LNCAP (cell line): Measurements from ENCODE around the gene RHBDL1.

Source experiments
- TF ChIP-seq, protein P1 (sequence below): fragments of 450-650 bp; IDR thresholded peaks from 2 replicates; pipeline ENCODE4 v1.5.1; 2017; ENCODE audit warnings: mild to moderate bottlenecking

RHBDL1 gene

GRCh38 chr16:676913-677312 is 1.4 kb downstream of the RHBDL1 start:
- TF ChIP-seq, protein P1, sequence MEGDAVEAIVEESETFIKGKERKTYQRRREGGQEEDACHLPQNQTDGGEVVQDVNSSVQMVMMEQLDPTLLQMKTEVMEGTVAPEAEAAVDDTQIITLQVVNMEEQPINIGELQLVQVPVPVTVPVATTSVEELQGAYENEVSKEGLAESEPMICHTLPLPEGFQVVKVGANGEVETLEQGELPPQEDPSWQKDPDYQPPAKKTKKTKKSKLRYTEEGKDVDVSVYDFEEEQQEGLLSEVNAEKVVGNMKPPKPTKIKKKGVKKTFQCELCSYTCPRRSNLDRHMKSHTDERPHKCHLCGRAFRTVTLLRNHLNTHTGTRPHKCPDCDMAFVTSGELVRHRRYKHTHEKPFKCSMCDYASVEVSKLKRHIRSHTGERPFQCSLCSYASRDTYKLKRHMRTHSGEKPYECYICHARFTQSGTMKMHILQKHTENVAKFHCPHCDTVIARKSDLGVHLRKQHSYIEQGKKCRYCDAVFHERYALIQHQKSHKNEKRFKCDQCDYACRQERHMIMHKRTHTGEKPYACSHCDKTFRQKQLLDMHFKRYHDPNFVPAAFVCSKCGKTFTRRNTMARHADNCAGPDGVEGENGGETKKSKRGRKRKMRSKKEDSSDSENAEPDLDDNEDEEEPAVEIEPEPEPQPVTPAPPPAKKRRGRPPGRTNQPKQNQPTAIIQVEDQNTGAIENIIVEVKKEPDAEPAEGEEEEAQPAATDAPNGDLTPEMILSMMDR, result no peak

DNA sequence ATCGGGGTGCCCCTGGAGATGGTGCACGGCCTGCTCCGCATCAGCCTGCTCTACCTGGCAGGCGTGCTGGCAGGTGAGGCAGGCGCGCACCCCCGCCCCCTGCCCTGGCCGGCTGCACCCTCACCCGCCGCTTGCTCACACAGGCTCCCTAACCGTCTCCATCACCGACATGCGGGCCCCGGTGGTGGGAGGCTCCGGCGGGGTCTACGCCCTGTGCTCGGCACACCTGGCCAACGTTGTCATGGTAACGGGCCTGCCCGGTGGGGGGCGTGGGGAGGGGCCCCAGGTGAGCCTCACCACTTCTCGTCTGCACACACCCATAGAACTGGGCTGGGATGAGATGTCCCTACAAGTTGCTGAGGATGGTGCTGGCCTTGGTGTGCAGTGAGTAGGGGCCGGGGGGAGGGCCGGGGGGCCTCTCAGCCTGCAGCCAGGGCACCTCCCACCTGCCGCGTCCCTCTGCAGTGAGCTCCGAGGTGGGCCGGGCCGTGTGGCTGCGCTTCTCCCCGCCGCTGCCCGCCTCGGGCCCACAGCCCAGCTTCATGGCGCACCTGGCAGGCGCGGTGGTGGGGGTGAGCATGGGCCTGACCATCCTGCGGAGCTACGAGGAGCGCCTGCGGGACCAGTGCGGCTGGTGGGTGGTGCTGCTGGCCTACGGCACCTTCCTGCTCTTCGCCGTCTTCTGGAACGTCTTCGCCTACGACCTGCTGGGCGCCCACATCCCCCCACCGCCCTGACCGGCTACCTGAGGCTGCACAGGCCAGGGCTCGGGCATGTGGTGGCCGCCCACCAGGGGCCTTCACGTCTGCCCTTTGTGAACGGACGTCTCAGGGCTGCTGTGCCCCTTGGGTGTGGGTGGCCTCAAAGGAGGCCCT is 2.1 kb downstream of the RHBDL1 start:
- TF ChIP-seq, protein P1, result no peak

DNA sequence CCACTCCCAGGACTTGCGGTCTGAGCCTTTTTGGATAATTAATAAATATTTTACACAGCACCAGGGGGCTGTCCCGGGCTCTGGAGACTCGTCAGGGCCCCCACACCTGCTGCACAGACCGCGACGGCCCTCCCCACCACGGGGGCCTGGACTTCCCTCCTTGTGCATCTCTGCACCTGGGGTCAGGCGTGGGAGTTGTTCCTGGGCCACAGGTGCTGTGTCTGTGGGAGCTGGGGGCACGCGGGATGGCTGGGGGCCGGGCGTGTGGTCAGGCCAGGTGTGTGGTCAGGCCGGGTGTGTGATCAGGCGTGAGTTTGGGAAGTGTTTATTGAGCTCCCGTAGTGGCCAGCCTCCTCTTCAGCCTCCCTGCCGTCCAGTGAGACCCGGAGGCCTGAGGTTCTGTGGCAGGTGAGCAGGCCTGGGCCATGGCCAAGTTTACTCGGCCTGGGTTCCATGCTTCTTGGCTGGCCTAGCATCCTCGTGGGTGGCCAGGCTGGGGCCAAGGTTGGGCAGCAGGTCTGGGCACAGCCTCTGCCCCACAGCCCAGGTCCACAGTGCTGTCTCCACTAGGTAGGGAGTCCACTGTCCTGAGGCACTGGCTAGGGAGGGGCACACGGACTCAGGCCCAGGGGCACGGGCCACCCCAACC is 2.9 kb downstream of the RHBDL1 start:
- TF ChIP-seq, protein P1, result no peak

GRCh38 chr16:678858-679813 is 3.7 kb downstream of the RHBDL1 start:
- TF ChIP-seq, protein P1, result no peak

DNA sequence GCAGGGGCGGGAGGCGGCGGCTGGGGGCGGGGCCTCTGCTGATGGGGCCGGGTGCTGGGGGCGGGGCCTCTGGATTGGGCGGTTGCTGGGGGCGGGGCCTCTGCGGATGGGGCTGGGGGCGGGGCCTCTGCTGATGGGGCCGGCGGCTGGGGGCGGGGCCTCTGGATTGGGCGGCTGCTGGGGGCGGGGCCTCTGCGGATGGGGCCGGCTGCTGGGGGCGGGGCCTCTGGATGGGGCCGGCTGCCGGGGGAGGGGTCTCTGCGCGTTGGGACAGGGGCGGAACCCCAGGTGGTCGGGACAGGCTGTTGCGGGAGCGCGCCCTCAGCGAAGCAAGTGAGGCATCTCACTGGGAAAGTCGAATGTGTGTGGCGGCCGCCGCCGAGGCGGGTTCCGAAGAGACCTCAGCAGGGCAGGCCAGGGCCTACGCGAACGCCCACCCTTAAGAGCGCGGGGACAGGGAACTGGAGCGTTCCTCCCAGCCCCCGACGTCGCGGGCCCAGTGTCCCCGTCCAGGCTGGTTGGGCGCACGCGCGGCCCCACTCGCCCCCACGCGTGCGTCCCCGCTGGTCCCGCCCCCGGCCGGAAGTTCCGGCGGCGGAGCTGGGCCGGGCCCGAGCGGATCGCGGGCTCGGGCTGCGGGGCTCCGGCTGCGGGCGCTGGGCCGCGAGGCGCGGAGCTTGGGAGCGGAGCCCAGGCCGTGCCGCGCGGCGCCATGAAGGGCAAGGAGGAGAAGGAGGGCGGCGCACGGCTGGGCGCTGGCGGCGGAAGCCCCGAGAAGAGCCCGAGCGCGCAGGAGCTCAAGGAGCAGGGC is 4.5 kb downstream of the RHBDL1 start, which contains the start of gene STUB1:
Gene STUB1, plus strand, starts transcription at position 597 of the 811 bp plus-strand sequence. Its CDS starts 116 bp downstream, at position 713.
- TF ChIP-seq, protein P1, result no peak

- TF ChIP-seq, protein P1, result no peak
Measured at GRCh38 chr16:680625-680945, 5.1 kb downstream of the RHBDL1 start.
